K562 (cell line): Measurements from ENCODE around the gene GET4. TPM values are rescaled to one million over a fixed set of nuclear protein-coding genes. Genes with fewer than 3 reads are reported as not detected.

Source experiments
- ATAC-seq: fragments of 200-7000 bp; cut with Tn5 transposase; 3 replicates; pipeline ENCODE4 v1.9.1; 2020; ENCODE audit warnings: moderate library complexity
- BruUV-seq: library from RNA; stranded (reverse); fragments of 400-500 nt; replicated peaks from 2 replicates; lab custom pipeline; 2021; lab: Mats Ljungman, UMichigan
- CTCF ChIA-PET: fragments of 300-600 bp; formaldehyde crosslinking; extraction: SDS; loops from one replicate; lab custom pipeline; 2021; ENCODE audit warnings: low intra/inter-chr PET ratio; lab: Yijun Ruan, JAX
- POLR2A ChIA-PET: fragments of 300-600, 350-650 bp; sonication (Branson Sonifier 250); formaldehyde crosslinking; extraction: SDS; loops from one replicate; lab custom pipeline; 2021; ENCODE audit warnings: antibody characterized with exemption, inconsistent platforms; lab: Yijun Ruan, JAX
- DNase-seq, 4 experiments: peaks; one replicate each; pipeline versions ENCODE4 v3.0.0 to v3.0.0-alpha.2; 2011 to 2018; ENCODE audit warnings: low spot score in 3 of 4, mixed read lengths in 3 of 4; ENCODE audit errors: extremely low read depth in 1 of 4
- FAIRE-seq: peaks from 2 replicates; lab custom pipeline; 2011; peaks lifted over from hg19 to GRCh38; lab: Jason Lieb, UNC
- H2AFZ ChIP-seq: 2 replicates; pipeline ENCODE4 v1.6.0; 2011; ENCODE audit warnings: low read depth, low read length, control low read depth, inconsistent platforms
- H3K27ac ChIP-seq: fragments of 200-600 bp; 3 replicates; pipeline ENCODE4 v1.8.0; 2011; ENCODE audit warnings: low read depth, mild to moderate bottlenecking, control low read depth, inconsistent platforms, low read length, moderate library complexity, mixed read lengths; ENCODE audit errors: extremely low read depth
- H3K27me3 ChIP-seq, 2 experiments: fragments of 300-600 bp in 1 of 2; 2 replicates in 1 of 2; 3 replicates in 1 of 2; pipeline versions ENCODE4 v1.6.0 to v1.8.0; 2011; ENCODE audit warnings: inconsistent platforms in 2 of 2, low read length in 2 of 2, mild to moderate bottlenecking in 1 of 2, mixed read lengths in 1 of 2, moderate library complexity in 1 of 2; ENCODE audit not compliant: control insufficient read depth in 2 of 2, insufficient read depth in 2 of 2
- H3K36me3 ChIP-seq: fragments of 300-600 bp; 3 replicates; pipeline ENCODE4 v1.8.0; 2011; ENCODE audit warnings: mild to moderate bottlenecking, low read length, inconsistent platforms; ENCODE audit not compliant: control insufficient read depth, insufficient read depth
- H3K4me1 ChIP-seq, 2 experiments: fragments of 200-600 bp in 1 of 2; replicated peaks in 1 of 2; 2 replicates in 1 of 2; 3 replicates in 1 of 2; pipeline versions ENCODE4 v1.5.1 to v1.8.0; 2011; ENCODE audit warnings: inconsistent platforms in 2 of 2, low read length in 2 of 2, mild to moderate bottlenecking in 1 of 2, mixed read lengths in 1 of 2, moderate library complexity in 1 of 2; ENCODE audit not compliant: control insufficient read depth in 2 of 2, insufficient read depth in 2 of 2
- H3K4me2 ChIP-seq: 2 replicates; pipeline ENCODE4 v1.6.1; 2011; ENCODE audit warnings: low read length, control low read depth, inconsistent platforms, mixed read lengths; ENCODE audit not compliant: insufficient read depth
- H3K4me3 ChIP-seq: fragments of 200-600 bp; sonication (generic), shearing (Covaris generic); 2 replicates; pipeline ENCODE4 v1.5.1; 2016; ENCODE audit warnings: control low read depth, inconsistent platforms
- H3K79me2 ChIP-seq: fragments of 200-600 bp; 3 replicates; pipeline ENCODE4 v1.8.0; 2011; ENCODE audit warnings: low read length, inconsistent platforms; ENCODE audit not compliant: control insufficient read depth, insufficient read depth
- H3K9ac ChIP-seq, 2 experiments: 2 replicates each; pipeline versions ENCODE4 v1.6.0 to v1.6.1; 2011; ENCODE audit warnings: low read depth in 2 of 2, low read length in 2 of 2, control low read depth in 1 of 2, inconsistent platforms in 1 of 2, mild to moderate bottlenecking in 1 of 2, mixed read lengths in 1 of 2; ENCODE audit not compliant: insufficient read depth in 1 of 2
- H3K9me1 ChIP-seq: one replicate; pipeline ENCODE4 v1.6.0; 2011; ENCODE audit warnings: inconsistent platforms, mild to moderate bottlenecking, low read length, moderate library complexity; ENCODE audit not compliant: control insufficient read depth, insufficient read depth
- H3K9me3 ChIP-seq: replicated peaks from 2 replicates; pipeline ENCODE4 v1.5.1; 2011; ENCODE audit warnings: low read depth, low read length, inconsistent platforms; ENCODE audit not compliant: control insufficient read depth, insufficient read depth
- H4K20me1 ChIP-seq: replicated peaks from 2 replicates; pipeline ENCODE4 v1.6.1; 2011; ENCODE audit warnings: low read length, inconsistent platforms, mixed read lengths; ENCODE audit not compliant: control insufficient read depth, insufficient read depth
- BACH1 ChIP-seq: fragments of 200-800 bp; sonication (Bioruptor generic); IDR thresholded peaks from 2 replicates; pipeline ENCODE4 v1.6.1; 2016; ENCODE audit warnings: missing genetic modification characterization, missing compliant biosample characterization
- CC2D1A ChIP-seq: fragments of 450-650 bp; IDR thresholded peaks from 2 replicates; pipeline ENCODE4 v1.6.1; 2017; ENCODE audit warnings: mild to moderate bottlenecking
- EP300 ChIP-seq: IDR thresholded peaks from 2 replicates; pipeline ENCODE4 v1.6.1; 2012; ENCODE audit warnings: low read length, improper control_type of control experiment
- MEIS2 ChIP-seq: fragments of 450-650 bp; IDR thresholded peaks from 2 replicates; pipeline ENCODE4 v1.6.1; 2014; ENCODE audit warnings: mild to moderate bottlenecking; ENCODE audit not compliant: partially characterized antibody
- PTBP1 ChIP-seq: fragments of 200-400 bp; formaldehyde crosslinking; IDR thresholded peaks from 2 replicates; pipeline ENCODE4 v1.6.1; 2017; ENCODE audit warnings: low read depth, low read length
- RAD51 ChIP-seq: fragments of 450-650 bp; IDR thresholded peaks from 2 replicates; pipeline ENCODE4 v1.7.1; 2016; ENCODE audit warnings: low read depth, mild to moderate bottlenecking, borderline replicate concordance
- SMC3 ChIP-seq: conservative IDR thresholded peaks from 2 replicates; pipeline ENCODE4 v1.6.1; 2011; ENCODE audit warnings: low read depth, low read length, improper control_type of control experiment; ENCODE audit not compliant: insufficient read depth
- SNRNP70 ChIP-seq: fragments of 200-400 bp; formaldehyde crosslinking; optimal IDR thresholded peaks from 2 replicates; pipeline ENCODE3; 2017; ENCODE audit warnings: low read depth, low read length
- TARDBP ChIP-seq: fragments of 450-650 bp; IDR thresholded peaks from 2 replicates; pipeline ENCODE4 v1.6.1; 2016
- ZKSCAN8 ChIP-seq: fragments of 200-800 bp; sonication (Bioruptor generic); IDR thresholded peaks from 2 replicates; pipeline ENCODE4 v1.6.1; 2016; ENCODE audit warnings: missing genetic modification characterization, missing compliant biosample characterization
- ZNF224 ChIP-seq: sonication (generic); formaldehyde crosslinking; IDR thresholded peaks from 2 replicates; pipeline ENCODE4 v1.8.0; 2022; ENCODE audit warnings: mild to moderate bottlenecking, missing genetic modification reagents
- ZNF445 ChIP-seq: fragments of 250-450 bp; sonication (Bioruptor Pico); IDR thresholded peaks from 2 replicates; pipeline ENCODE4 v1.4.0; 2020; ENCODE audit warnings: low read depth, mild to moderate bottlenecking, moderate library complexity
- WGBS: fragments of 100-300 bp; shearing (Covaris generic); methylation state at CpG from one replicate; pipeline ENCODE4 v1.1.6; 2016; ENCODE audit warnings: low coverage, mixed read lengths; ENCODE audit not compliant: insufficient coverage; ENCODE audit errors: missing lambda C conversion rate; 5-methylcytosine and 5-hydroxymethylcytosine counted together
- in situ Hi-C: fragments of 300-500 bp; cut with MboI; formaldehyde crosslinking; loops from 4 replicates; pipeline ENCODE4 v1.15.0; 2018; ENCODE audit warnings: inconsistent platforms, mixed read lengths
- intact Hi-C: fragments of 100-400 bp; cut with micrococcal nuclease; formaldehyde crosslinking; loops from 2 replicates; pipeline ENCODE4 v1.14.2; 2022
- polyA plus RNA-seq, 8 experiments: library from polyadenylated mRNA; depleted of rRNA in 4 of 8; stranded (reverse) in 5 of 8; unstranded in 3 of 8; fragments of >200 nt; fragmentation: Nextera tagmentation in 2 of 8; fragmentation: Illumina TruSeq in 1 of 8; extraction: Ambion mirVana in 2 of 8; extraction: Trizol in 1 of 8; gene quantifications; 2 replicates each; pipeline versions ENCODE4 v1.2.1 to v1.2.3, GENCODE V29; 2011 to 2014; ENCODE audit warnings: inconsistent platforms in 1 of 8, missing spikeins in 1 of 8
- total RNA-seq, 7 experiments: library from RNA; depleted of rRNA in 6 of 7; stranded (reverse); fragments of >200 nt in 6 of 7; fragmentation: Illumina TruSeq in 2 of 7; extraction: Trizol in 2 of 7; gene quantifications; 2 replicates each; pipeline versions ENCODE4 v1.2.1 to v1.2.3, GENCODE V29; 2011 to 2021; ENCODE audit warnings: low replicate concordance in 1 of 7
- TF ChIP-seq, protein P1 (sequence below): fragments of 450-650 bp; formaldehyde crosslinking; IDR thresholded peaks from 2 replicates; pipeline ENCODE4 v1.4.0; 2022; ENCODE audit warnings: missing genetic modification characterization

Gene GET4
- total and polyA plus RNA-seq, 9 of the 15 experiments (the other 6 are each of a cell fraction or from before 2014, with no cell fraction given), result 0.99 to 122 (median 40.4) TPM

DNA sequence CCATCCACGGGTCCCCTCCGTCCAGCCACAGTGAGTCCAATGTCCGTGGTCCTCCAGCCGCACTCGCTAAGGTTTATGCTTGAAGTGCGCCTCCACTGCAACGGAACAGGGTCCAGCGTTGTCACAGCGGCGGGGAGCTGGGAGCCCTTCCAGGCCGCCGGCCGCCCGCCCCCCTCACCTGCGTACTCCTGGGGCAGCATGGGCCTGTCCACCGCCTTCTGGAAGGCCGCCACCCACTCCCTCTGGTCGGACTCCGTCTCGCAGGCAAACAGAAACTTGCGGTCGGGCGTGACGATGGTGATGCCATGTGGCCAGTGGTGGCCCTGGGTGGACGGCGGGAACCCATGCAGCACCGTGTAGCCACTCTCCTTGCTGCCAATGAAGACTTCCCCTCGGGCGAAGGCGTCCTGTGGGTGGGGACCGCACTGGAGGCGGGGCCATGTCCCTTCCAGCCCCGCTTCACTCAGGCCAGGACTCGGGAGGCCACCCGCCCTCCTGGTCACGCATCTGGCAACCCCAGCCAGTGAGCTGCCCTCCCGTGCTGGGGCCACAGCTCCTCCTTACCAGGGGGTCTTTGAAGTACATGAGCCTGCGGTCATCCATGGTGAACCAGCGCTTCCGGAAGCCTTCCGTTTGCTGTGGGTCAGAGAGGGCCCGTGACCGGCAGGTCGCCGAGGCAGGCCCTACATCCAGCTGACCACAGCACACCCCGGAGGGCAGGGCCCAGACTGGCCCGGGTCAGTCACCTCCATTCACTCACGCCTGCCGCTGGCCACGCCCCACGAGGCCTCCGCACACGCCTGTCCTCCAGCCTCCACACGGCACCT lies 22.7 kb downstream of the GET4 start (continued):
- no peak for TF ChIP-seq MEIS2

DNA sequence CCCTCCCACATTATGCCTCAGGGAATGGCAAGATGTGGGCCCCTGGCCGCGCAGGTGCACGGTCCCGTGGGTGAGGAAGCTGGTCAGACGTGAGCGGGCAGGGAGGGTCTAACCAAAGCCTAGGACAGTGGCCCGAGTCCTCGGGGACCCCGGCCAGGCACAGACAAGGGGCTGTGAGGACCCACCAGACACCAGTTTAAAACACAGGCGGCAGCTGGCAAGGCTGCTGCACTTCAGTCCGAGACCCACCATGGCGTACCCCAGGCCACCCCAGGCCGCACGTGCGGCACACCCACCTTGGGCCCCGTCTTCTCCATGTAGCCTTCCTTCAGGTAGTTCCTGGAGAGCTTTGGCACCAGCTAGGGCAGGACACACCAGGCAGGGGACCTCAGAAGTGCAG lies 23.5 kb downstream of the GET4 start:
- in situ Hi-C loops, result no loop called here
- Histone ChIP-seq H3K27ac (no peak overlapping the region), H3K36me3 (peaks cover 34% of the 10 kb centered on the region; the same call in 2 of the 3 replicates), H3K27me3 (peaks cover 7 to 13% of the 10 kb centered on the region in 2 experiments; a peak in 1 of 5 replicates), H4K20me1 (no peaks in the 10 kb centered on the region; the same call in 1 of the 2 replicates), H3K79me2 (no peaks in the 10 kb centered on the region), H3K4me2 (no peak overlapping the region), H3K9me3 (no peaks in the 10 kb centered on the region), H3K4me1 (peaks cover 26 to 80% of the 10 kb centered on the region in 2 experiments), H2AFZ (no peak overlapping the region), H3K4me3 (no peak overlapping the region), H3K9ac (no peak overlapping the region; a peak in 1 of 4 replicates), H3K9me1 (no peaks in the 10 kb centered on the region)
- no peak for TF ChIP-seq PTBP1
- no peak for TF ChIP-seq TARDBP
- TF ChIP-seq RAD51, result no peak
- no peak for TF ChIP-seq SNRNP70
- TF ChIP-seq ZNF445 (CRISPR knock-in tag), result no peak
- no peak for TF ChIP-seq BACH1 (tag)
- TF ChIP-seq EP300, result no peak
- no peak for TF ChIP-seq ZNF224 (CRISPR knock-in tag)
- no peak for TF ChIP-seq CC2D1A
- TF ChIP-seq, protein P1, sequence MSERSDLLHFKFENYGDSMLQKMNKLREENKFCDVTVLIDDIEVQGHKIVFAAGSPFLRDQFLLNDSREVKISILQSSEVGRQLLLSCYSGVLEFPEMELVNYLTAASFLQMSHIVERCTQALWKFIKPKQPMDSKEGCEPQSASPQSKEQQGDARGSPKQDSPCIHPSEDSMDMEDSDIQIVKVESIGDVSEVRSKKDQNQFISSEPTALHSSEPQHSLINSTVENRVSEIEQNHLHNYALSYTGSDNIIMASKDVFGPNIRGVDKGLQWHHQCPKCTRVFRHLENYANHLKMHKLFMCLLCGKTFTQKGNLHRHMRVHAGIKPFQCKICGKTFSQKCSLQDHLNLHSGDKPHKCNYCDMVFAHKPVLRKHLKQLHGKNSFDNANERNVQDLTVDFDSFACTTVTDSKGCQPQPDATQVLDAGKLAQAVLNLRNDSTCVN (CRISPR knock-in tag), result no peak
- TF ChIP-seq SMC3, result no peak
- TF ChIP-seq ZKSCAN8 (CRISPR knock-in tag), result no peak
- 92% methylated on average over 12 of the region's 16 CpGs for WGBS
- DNase-seq, result no peak
- intact Hi-C loops, result no loop called here
- CTCF ChIA-PET, result no interaction called here
- no peak for ATAC-seq
- no peak for FAIRE-seq
- POLR2A ChIA-PET, result interaction anchor here (1.0 to 1.2 kb wide), 2 partner anchors 14 to 26 kb away, joined by 3 to 4 read pairs; no protein-coding TSS in a partner anchor
- BruUV-seq, result no TSS peak
